GM18508 (cell line): ENCODE results near the gene PRODH2.
"Not testable (repeated sequence)": the region's sequence is repeated elsewhere in the genome, so short reads cannot be mapped to it uniquely, and the experiment has no call there.

Source experiments
- ATAC-seq: cut with Tn5 transposase; IDR thresholded peaks from one replicate; pipeline ENCODE4 v1.9.1; 2021; ENCODE audit warnings: moderate number of reproducible peaks; ENCODE audit not compliant: insufficient read depth, unreplicated experiment

Gene PRODH2

GRCh38 chr19:35843676-35844481 lies 31.2 kb upstream of the PRODH2 start:
- no peak for ATAC-seq

- no peak for ATAC-seq
These were observed 30.1 kb upstream of the PRODH2 start for GRCh38 chr19:35842666-35843272.

- ATAC-seq: no peak
These were observed 29.4 kb upstream of the PRODH2 start for GRCh38 chr19:35841961-35842595.

- not testable (repeated sequence) for ATAC-seq
These were observed 23.5 kb upstream of the PRODH2 start for GRCh38 chr19:35836096-35836495.

GRCh38 chr19:35833972-35834371 lies 21.3 kb upstream of the PRODH2 start:
- ATAC-seq: no peak

GRCh38 chr19:35832054-35832453 lies 19.4 kb upstream of the PRODH2 start:
- no peak for ATAC-seq

- no peak for ATAC-seq
These were observed 18.3 kb upstream of the PRODH2 start for GRCh38 chr19:35830986-35831385.

GRCh38 chr19:35828692-35829301 lies 16.2 kb upstream of the PRODH2 start:
- no peak for ATAC-seq

GRCh38 chr19:35824150-35824549 lies 11.5 kb upstream of the PRODH2 start:
- ATAC-seq: no peak

GRCh38 chr19:35822579-35822978 lies 9.9 kb upstream of the PRODH2 start:
- ATAC-seq: no peak

GRCh38 chr19:35818445-35818844 lies 5.8 kb upstream of the PRODH2 start:
- no peak for ATAC-seq

GRCh38 chr19:35816846-35817245 lies 4.2 kb upstream of the PRODH2 start:
- no peak for ATAC-seq

GRCh38 chr19:35816262-35816661 lies 3.6 kb upstream of the PRODH2 start:
- no peak for ATAC-seq

- ATAC-seq: no peak
These were observed 622 bp upstream of the PRODH2 start for GRCh38 chr19:35813043-35813890.

- no peak for ATAC-seq
These were observed 1.1 kb downstream of the PRODH2 start for GRCh38 chr19:35811317-35812219.

GRCh38 chr19:35807633-35808032 lies 5.0 kb downstream of the PRODH2 start:
- no peak for ATAC-seq

GRCh38 chr19:35806597-35806996 lies 6.0 kb downstream of the PRODH2 start:
- ATAC-seq: no peak

GRCh38 chr19:35805526-35806102 lies 7.0 kb downstream of the PRODH2 start:
- no peak for ATAC-seq

GRCh38 chr19:35801828-35802227 lies 10.8 kb downstream of the PRODH2 start:
- no peak for ATAC-seq
